Ishikawa (cell line): ENCODE measurements around the gene ABAT.

Experiments
- CREB1 ChIP-seq: IDR thresholded peaks from 2 replicates; pipeline ENCODE4 v1.6.1; 2012; ENCODE audit warnings: low read depth
- MAX ChIP-seq: IDR thresholded peaks from 2 replicates; pipeline ENCODE4 v1.6.1; 2012
- REST ChIP-seq: IDR thresholded peaks from 2 replicates; pipeline ENCODE4 v1.6.1; 2012; ENCODE audit warnings: low read depth, mild to moderate bottlenecking
- TAF1 ChIP-seq: IDR thresholded peaks from 2 replicates; pipeline ENCODE4 v1.6.1; 2012; ENCODE audit warnings: low read depth, mild to moderate bottlenecking
- TCF12 ChIP-seq: IDR thresholded peaks from 2 replicates; pipeline ENCODE4 v1.6.1; 2012; ENCODE audit warnings: low read depth

- TF ChIP-seq CREB1 (no peak), MAX (no peak), REST (no peak), TAF1 (no peak), TCF12 (no peak)
These were observed 42.2 kb downstream of the ABAT start for GRCh38 chr16:8716592-8716991.
